ENCODE data around the gene SPATA20.

Gene SPATA20

DNA sequence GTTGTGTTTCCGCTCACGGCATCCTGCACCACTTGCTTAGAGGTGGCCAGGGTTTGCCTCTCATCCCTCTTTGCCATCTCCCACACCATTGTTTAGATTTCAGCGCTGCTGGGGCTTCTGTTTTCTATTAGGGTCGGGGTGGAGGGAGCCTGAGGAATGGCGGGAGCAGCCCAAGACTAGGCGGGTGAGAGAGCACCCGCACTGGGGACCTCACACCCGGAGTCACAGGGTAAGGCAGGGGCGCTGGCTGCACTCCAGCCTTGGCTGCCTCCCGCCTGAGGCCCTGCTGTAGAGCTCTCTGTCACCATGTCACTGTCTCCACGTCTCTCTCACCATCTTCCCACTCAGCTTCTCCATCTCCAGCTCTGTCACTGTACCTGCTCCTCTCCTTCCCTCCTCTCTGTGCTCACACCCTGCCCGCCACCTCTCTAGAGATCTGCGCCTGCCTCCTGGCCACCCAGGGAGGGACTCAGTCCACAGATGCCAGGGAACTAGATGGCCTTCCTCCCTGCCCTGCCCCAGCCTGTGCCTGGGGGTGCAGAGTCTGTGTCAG, 54.9 kb downstream of the SPATA20 start:
- Histone ChIP-seq H3K79me2 (ENCODE audit: low read length) (no peaks in the 10 kb centered on the region), H3K4me1 (ENCODE audit: low read length) (peaks cover 4% of the 10 kb centered on the region), H3K9me3 (ENCODE audit: insufficient read depth, low read length) (no peaks in the 10 kb centered on the region), H3K27ac (ENCODE audit: low read length) (no peak overlapping the region), H3K36me3 (replicated peaks; ENCODE audit: low read depth, low read length) (no peaks in the 10 kb centered on the region), H3K9ac (ENCODE audit: low read length) (no peak overlapping the region), H3K4me2 (ENCODE audit: low read length) (no peak overlapping the region), H2AFZ (ENCODE audit: low read depth, low read length) (no peak overlapping the region), H3K4me3 (ENCODE audit: low read length) (no peak overlapping the region), H4K20me1 (ENCODE audit: insufficient read depth, low read length) (no peaks in the 10 kb centered on the region), H3K27me3 (ENCODE audit: low read depth, low read length) (peaks cover 63% of the 10 kb centered on the region)
- no peak for TF ChIP-seq EZH2phosphoT487 (IDR thresholded peaks at IDR 0.05; ENCODE audit: low read depth)
- TF ChIP-seq, protein P1, sequence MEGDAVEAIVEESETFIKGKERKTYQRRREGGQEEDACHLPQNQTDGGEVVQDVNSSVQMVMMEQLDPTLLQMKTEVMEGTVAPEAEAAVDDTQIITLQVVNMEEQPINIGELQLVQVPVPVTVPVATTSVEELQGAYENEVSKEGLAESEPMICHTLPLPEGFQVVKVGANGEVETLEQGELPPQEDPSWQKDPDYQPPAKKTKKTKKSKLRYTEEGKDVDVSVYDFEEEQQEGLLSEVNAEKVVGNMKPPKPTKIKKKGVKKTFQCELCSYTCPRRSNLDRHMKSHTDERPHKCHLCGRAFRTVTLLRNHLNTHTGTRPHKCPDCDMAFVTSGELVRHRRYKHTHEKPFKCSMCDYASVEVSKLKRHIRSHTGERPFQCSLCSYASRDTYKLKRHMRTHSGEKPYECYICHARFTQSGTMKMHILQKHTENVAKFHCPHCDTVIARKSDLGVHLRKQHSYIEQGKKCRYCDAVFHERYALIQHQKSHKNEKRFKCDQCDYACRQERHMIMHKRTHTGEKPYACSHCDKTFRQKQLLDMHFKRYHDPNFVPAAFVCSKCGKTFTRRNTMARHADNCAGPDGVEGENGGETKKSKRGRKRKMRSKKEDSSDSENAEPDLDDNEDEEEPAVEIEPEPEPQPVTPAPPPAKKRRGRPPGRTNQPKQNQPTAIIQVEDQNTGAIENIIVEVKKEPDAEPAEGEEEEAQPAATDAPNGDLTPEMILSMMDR (IDR thresholded peaks at IDR 0.05; ENCODE audit: low read depth, low read length) = no peak

DNA sequence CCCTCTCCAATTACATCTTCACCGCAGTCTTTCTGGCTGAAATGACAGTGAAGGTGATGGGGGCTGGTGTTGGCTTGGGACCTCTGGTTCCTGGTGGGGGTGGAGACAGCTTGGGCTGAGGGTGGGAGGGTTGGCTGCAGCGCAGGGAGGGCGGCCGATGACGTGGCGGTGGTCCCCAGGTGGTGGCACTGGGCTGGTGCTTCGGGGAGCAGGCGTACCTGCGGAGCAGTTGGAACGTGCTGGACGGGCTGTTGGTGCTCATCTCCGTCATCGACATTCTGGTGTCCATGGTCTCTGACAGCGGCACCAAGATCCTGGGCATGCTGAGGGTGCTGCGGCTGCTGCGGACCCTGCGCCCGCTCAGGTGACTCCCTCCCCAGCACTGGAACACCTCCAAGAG, 55.9 kb downstream of the SPATA20 start:
- TF ChIP-seq EZH2phosphoT487 (IDR thresholded peaks at IDR 0.05; ENCODE audit: low read depth) = no peak
- TF ChIP-seq, protein P1 (IDR thresholded peaks at IDR 0.05; ENCODE audit: low read depth, low read length) = no peak
- Histone ChIP-seq H4K20me1 (ENCODE audit: insufficient read depth, low read length) (no peaks in the 10 kb centered on the region), H3K27ac (ENCODE audit: low read length) (no peak overlapping the region), H3K79me2 (ENCODE audit: low read length) (no peaks in the 10 kb centered on the region), H3K36me3 (replicated peaks; ENCODE audit: low read depth, low read length) (no peaks in the 10 kb centered on the region), H3K27me3 (ENCODE audit: low read depth, low read length) (peaks cover 68% of the 10 kb centered on the region), H3K9ac (ENCODE audit: low read length) (no peak overlapping the region), H2AFZ (ENCODE audit: low read depth, low read length) (no peak overlapping the region), H3K4me3 (ENCODE audit: low read length) (no peak overlapping the region), H3K4me1 (ENCODE audit: low read length) (peaks cover 4% of the 10 kb centered on the region), H3K9me3 (ENCODE audit: insufficient read depth, low read length) (no peaks in the 10 kb centered on the region), H3K4me2 (ENCODE audit: low read length) (no peak overlapping the region)

DNA sequence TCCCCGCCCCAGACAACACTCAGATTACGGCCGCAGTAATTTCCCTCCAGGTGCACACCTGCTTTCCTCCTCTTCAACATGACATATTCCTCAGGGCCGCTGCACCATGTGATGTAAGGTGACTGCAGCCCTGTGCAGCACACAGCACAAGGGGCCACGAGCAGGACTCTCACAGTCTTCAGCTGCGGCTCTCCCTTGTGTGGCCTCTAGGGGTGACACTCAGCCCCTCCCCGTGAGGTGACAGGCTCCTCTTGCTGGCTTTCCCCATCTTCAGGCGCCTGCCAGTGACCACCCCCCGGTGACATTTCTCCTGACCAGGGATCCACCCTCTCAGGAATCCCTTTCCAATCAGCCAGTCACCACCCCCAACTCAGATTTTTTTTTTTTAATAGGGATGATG, 56.4 kb downstream of the SPATA20 start:
- H4K20me1 ChIP-seq (ENCODE audit: insufficient read depth, low read length) = no peaks in the 10 kb centered on the region
- H3K4me2 ChIP-seq (ENCODE audit: low read length) = no peak overlapping the region
- H3K9me3 ChIP-seq (ENCODE audit: insufficient read depth, low read length) = no peaks in the 10 kb centered on the region
- peaks cover 3% of the 10 kb centered on the region for H3K4me1 ChIP-seq (ENCODE audit: low read length)
- no peak overlapping the region for H2AFZ ChIP-seq (ENCODE audit: low read depth, low read length)
- peaks cover 65% of the 10 kb centered on the region for H3K27me3 ChIP-seq (ENCODE audit: low read depth, low read length)
- H3K27ac ChIP-seq (ENCODE audit: low read length) = no peak overlapping the region
- no peaks in the 10 kb centered on the region for H3K36me3 ChIP-seq (replicated peaks; ENCODE audit: low read depth, low read length)
- H3K79me2 ChIP-seq (ENCODE audit: low read length) = no peaks in the 10 kb centered on the region
- H3K9ac ChIP-seq (ENCODE audit: low read length) = no peak overlapping the region
- TF ChIP-seq, protein P1 (IDR thresholded peaks at IDR 0.05; ENCODE audit: low read depth, low read length) = peak; percentile 12; the same call in 1 of the 2 replicates
- no peak for TF ChIP-seq EZH2phosphoT487 (IDR thresholded peaks at IDR 0.05; ENCODE audit: low read depth)
- no peak overlapping the region for H3K4me3 ChIP-seq (ENCODE audit: low read length)

DNA sequence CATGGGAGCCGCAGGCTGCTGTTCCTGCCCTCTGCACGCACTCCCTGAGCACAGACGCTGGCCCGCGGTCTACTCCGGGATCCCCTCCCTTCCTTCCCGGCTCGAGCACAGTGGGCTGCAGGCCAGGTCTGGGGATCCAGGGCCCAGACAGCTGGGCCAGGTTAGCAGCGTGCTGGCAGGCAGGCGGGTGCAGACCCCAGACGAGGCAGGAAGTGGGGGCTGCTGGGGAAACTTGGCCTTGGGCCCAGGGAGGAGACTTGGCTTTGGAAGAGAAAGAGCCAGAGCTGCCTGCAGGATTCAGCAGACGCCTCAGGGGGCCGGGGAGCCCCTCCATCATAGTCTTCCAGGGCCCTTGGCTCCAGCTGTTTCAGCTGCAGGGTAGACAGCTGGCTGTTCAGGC, 57.5 kb downstream of the SPATA20 start:
- peaks cover 67% of the 10 kb centered on the region for H3K27me3 ChIP-seq (ENCODE audit: low read depth, low read length)
- 0 out of 2 replicates have a peak, but pooled peaks cover 5% of the 10 kb centered on the region for H3K4me1 ChIP-seq (ENCODE audit: low read length)
- H3K4me3 ChIP-seq (ENCODE audit: low read length) = no peak overlapping the region
- H4K20me1 ChIP-seq (ENCODE audit: insufficient read depth, low read length) = no peaks in the 10 kb centered on the region
- no peaks in the 10 kb centered on the region for H3K79me2 ChIP-seq (ENCODE audit: low read length)
- no peak for TF ChIP-seq EZH2phosphoT487 (IDR thresholded peaks at IDR 0.05; ENCODE audit: low read depth)
- TF ChIP-seq, protein P1 (IDR thresholded peaks at IDR 0.05; ENCODE audit: low read depth, low read length) = no peak
- no peaks in the 10 kb centered on the region for H3K36me3 ChIP-seq (replicated peaks; ENCODE audit: low read depth, low read length)
- no peak overlapping the region for H3K9ac ChIP-seq (ENCODE audit: low read length)
- H3K27ac ChIP-seq (ENCODE audit: low read length) = no peak overlapping the region
- H2AFZ ChIP-seq (ENCODE audit: low read depth, low read length) = no peak overlapping the region
- no peaks in the 10 kb centered on the region for H3K9me3 ChIP-seq (ENCODE audit: insufficient read depth, low read length)
- no peak overlapping the region for H3K4me2 ChIP-seq (ENCODE audit: low read length)

Data from OCI-LY3 (cell line).